Calu3 (cell line): ENCODE measurements around the gene CDKN1C. TPM values are rescaled to one million over a fixed set of nuclear protein-coding genes. Genes with fewer than 3 reads are reported as not detected.

Experiments
- BruUV-seq: library from RNA; stranded (reverse); fragments of 400-500 nt; replicated peaks from 2 replicates; lab custom pipeline; 2021; lab: Mats Ljungman, UMichigan
- CTCF ChIA-PET: fragments of 300-600 bp; sonication (Branson Sonifier 250); formaldehyde crosslinking; loops from one replicate; lab custom pipeline; 2022; ENCODE audit warnings: antibody characterized with exemption; lab: Charles Lee
- DNase-seq: peaks from one replicate; pipeline ENCODE4 v3.0.0; 2022
- H3K27ac Mint-ChIP-seq: one replicate; pipeline ENCODE4 v1.8.0; 2022; ENCODE audit warnings: mixed read lengths; ENCODE audit not compliant: unreplicated experiment
- H3K27me3 Mint-ChIP-seq: one replicate; pipeline ENCODE4 v1.8.0; 2022; ENCODE audit warnings: mixed read lengths; ENCODE audit not compliant: unreplicated experiment
- H3K36me3 Mint-ChIP-seq: one replicate; pipeline ENCODE4 v1.8.0; 2022; ENCODE audit warnings: mild to moderate bottlenecking, moderate library complexity, mixed read lengths; ENCODE audit not compliant: insufficient read depth, unreplicated experiment
- H3K4me1 Mint-ChIP-seq: one replicate; pipeline ENCODE4 v1.8.0; 2022; ENCODE audit warnings: mild to moderate bottlenecking, low read depth, mixed read lengths; ENCODE audit not compliant: unreplicated experiment
- H3K4me3 Mint-ChIP-seq: one replicate; pipeline ENCODE4 v1.8.0; 2022; ENCODE audit warnings: mild to moderate bottlenecking, low read depth, moderate library complexity, mixed read lengths; ENCODE audit not compliant: unreplicated experiment
- H3K9me3 Mint-ChIP-seq: one replicate; pipeline ENCODE4 v1.8.0; 2022; ENCODE audit warnings: low read depth, mixed read lengths; ENCODE audit not compliant: unreplicated experiment
- intact Hi-C: fragments of 100-400 bp; cut with micrococcal nuclease; formaldehyde crosslinking; loops from one replicate; pipeline ENCODE4 v1.10.0; 2022; ENCODE audit not compliant: unreplicated experiment
- total RNA-seq: library from RNA; stranded (reverse); gene quantifications from 2 replicates; pipeline ENCODE4 v1.2.3, GENCODE V29; 2022
- TF ChIP-seq, protein P1 (sequence below): fragments of 200-600 bp; IDR thresholded peaks from one replicate; pipeline ENCODE4 v1.8.0; 2022; ENCODE audit warnings: antibody characterized with exemption; ENCODE audit not compliant: unreplicated experiment

CDKN1C gene
- total RNA-seq, 1 experiment from 2014 or later, result 2.4 TPM

DNA sequence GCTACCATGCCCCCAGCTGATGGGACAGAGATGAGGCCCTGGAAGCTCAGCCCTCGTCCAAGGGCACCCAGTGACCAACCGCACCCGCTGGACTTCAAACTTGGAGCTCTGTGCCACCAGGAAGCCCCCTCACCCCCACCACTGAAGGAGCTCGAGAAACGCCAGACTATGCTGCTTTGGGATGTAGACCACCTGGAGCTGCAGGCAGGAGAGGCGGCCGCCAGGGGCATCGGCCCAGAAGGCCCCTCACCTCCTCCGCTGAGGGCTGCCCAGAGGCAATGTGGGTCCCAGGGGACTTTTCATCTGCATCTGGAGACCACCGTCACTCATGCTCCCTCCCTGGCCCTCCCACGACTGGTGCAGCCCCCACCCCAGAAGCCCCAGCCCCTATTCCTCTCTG, 28.3 kb downstream of the CDKN1C start:
- H3K36me3 Mint-ChIP-seq, result peaks cover 10% of the 10 kb centered on the region
- no TSS peak for BruUV-seq
- CTCF ChIA-PET, result interaction anchor here (0.6 to 0.7 kb wide), 3 partner anchors 25 to 412 kb away, joined by 3 to 4 read pairs (median 4); partner anchors contain the start of gene KCNQ1
- H3K4me3 Mint-ChIP-seq, result no peak overlapping the region
- H3K4me1 Mint-ChIP-seq, result peaks cover 15% of the 10 kb centered on the region
- TF ChIP-seq, protein P1, sequence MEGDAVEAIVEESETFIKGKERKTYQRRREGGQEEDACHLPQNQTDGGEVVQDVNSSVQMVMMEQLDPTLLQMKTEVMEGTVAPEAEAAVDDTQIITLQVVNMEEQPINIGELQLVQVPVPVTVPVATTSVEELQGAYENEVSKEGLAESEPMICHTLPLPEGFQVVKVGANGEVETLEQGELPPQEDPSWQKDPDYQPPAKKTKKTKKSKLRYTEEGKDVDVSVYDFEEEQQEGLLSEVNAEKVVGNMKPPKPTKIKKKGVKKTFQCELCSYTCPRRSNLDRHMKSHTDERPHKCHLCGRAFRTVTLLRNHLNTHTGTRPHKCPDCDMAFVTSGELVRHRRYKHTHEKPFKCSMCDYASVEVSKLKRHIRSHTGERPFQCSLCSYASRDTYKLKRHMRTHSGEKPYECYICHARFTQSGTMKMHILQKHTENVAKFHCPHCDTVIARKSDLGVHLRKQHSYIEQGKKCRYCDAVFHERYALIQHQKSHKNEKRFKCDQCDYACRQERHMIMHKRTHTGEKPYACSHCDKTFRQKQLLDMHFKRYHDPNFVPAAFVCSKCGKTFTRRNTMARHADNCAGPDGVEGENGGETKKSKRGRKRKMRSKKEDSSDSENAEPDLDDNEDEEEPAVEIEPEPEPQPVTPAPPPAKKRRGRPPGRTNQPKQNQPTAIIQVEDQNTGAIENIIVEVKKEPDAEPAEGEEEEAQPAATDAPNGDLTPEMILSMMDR, result no peak
- no peak for DNase-seq
- H3K27ac Mint-ChIP-seq, result no peak overlapping the region
- H3K27me3 Mint-ChIP-seq, result peaks cover 33% of the 10 kb centered on the region
- H3K9me3 Mint-ChIP-seq, result no peaks in the 10 kb centered on the region
- intact Hi-C loops, result no loop called here

GRCh38 chr11:2855162-2855561, 30.4 kb downstream of the CDKN1C start:
- CTCF ChIA-PET, result no interaction called here
- no peaks in the 10 kb centered on the region for H3K9me3 Mint-ChIP-seq
- DNase-seq, result no peak
- no peak overlapping the region for H3K4me3 Mint-ChIP-seq
- H3K27me3 Mint-ChIP-seq, result peaks cover 12% of the 10 kb centered on the region
- no TSS peak for BruUV-seq
- no peak overlapping the region for H3K27ac Mint-ChIP-seq
- peaks cover 4% of the 10 kb centered on the region for H3K36me3 Mint-ChIP-seq
- TF ChIP-seq, protein P1, result no peak
- intact Hi-C loops, result no loop called here
- H3K4me1 Mint-ChIP-seq, result peaks cover 1% of the 10 kb centered on the region

DNA sequence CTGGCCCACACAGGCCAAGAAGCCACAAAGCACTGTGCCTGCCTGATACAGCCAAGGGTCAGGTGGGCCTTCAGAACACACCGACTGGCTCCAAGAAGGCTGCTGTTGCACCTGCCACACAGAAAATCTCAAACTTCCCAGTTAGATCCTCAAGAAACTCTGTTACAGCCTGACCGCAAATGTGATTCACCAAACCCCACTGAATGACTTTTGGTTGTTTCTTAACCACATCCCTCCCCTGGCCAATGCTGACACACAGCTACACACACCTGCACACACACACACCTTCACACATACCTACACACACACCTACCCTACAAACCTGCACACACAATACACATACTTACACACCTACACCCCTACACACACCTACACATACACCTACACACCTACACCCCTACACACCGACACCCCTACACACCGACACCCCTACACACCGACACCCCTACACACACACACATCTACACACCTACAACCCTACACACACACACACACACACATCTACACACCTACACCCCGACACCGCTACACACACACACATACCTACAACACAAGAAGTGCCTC, 31.5 kb downstream of the CDKN1C start:
- Mint-ChIP-seq H3K4me1 (no peaks in the 10 kb centered on the region), H3K9me3 (no peaks in the 10 kb centered on the region), H3K4me3 (no peak overlapping the region), H3K27me3 (peaks cover under 1% of the 10 kb centered on the region), H3K36me3 (no peaks in the 10 kb centered on the region), H3K27ac (no peak overlapping the region)
- no TSS peak for BruUV-seq
- CTCF ChIA-PET, result no interaction called here
- TF ChIP-seq, protein P1, result no peak
- no peak for DNase-seq
- intact Hi-C loops, result no loop called here

DNA sequence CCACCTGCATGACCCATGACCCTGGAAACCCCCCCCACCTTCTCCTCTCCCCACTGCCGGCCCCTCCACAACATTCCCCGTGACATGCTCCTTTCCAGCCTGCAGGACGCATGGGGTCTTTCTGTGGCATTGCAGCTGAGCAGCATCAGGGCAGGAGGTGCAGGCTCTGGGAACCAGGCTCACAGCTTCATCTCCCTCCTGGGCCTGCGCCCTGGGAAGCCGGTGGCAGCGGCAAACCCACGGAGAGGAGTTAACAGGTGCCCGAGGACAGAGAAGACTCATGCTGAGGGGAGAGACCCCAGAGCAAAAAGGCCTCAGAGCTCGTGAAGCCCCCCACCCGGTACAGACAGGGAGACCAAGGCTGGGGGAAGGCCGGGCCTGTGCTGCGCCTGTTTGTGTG, 32.2 kb downstream of the CDKN1C start:
- DNase-seq, result no peak
- TF ChIP-seq, protein P1, result no peak
- Mint-ChIP-seq H3K27ac (no peak overlapping the region), H3K4me3 (no peak overlapping the region), H3K4me1 (no peaks in the 10 kb centered on the region), H3K9me3 (no peaks in the 10 kb centered on the region), H3K27me3 (no peaks in the 10 kb centered on the region), H3K36me3 (no peaks in the 10 kb centered on the region)
- intact Hi-C loops, result no loop called here
- CTCF ChIA-PET, result no interaction called here
- BruUV-seq, result no TSS peak
